Kidney (tissue), 14 donors: ENCODE results near the gene CYP19A1. TPM values are rescaled to one million over a fixed set of nuclear protein-coding genes. Genes with fewer than 3 reads are reported as not detected.

Experiments used
- DNase-seq, 5 donors: peaks; one replicate each; pipeline ENCODE4 v3.0.0-alpha.2; 2013 to 2020
- FAIRE-seq: peaks from 2 replicates; lab custom pipeline; 2012; peaks lifted over from hg19 to GRCh38; lab: Jason Lieb, UNC
- H3K27ac ChIP-seq, 2 donors: one replicate each; pipeline ENCODE4 v1.7.0; 2013; ENCODE audit warnings: low read depth in 2 of 2, low read length in 2 of 2, inconsistent platforms in 1 of 2
- H3K27me3 ChIP-seq: one replicate; pipeline ENCODE4 v1.7.1; 2013; ENCODE audit warnings: low read length, inconsistent platforms; ENCODE audit not compliant: control insufficient read depth, insufficient read depth
- H3K36me3 ChIP-seq, 3 donors: one replicate each; pipeline versions ENCODE4 v1.7.0 to v1.7.1; 2013; ENCODE audit warnings: low read length in 3 of 3, control low read depth in 1 of 3, inconsistent platforms in 1 of 3; ENCODE audit not compliant: insufficient read depth in 3 of 3, control insufficient read depth in 2 of 3
- H3K4me1 ChIP-seq, 3 donors: one replicate each; pipeline versions ENCODE4 v1.7.0 to v1.7.1; 2013; ENCODE audit warnings: low read length in 3 of 3, inconsistent platforms in 1 of 3, low read depth in 1 of 3; ENCODE audit not compliant: control insufficient read depth in 2 of 3, insufficient read depth in 2 of 3
- H3K4me3 ChIP-seq, 3 donors: one replicate each; pipeline versions ENCODE4 v1.7.0 to v1.8.1; 2013; ENCODE audit warnings: low read length in 3 of 3, control low read depth in 1 of 3, inconsistent platforms in 1 of 3
- H3K9ac ChIP-seq, 3 donors: one replicate each; pipeline versions ENCODE4 v1.7.0 to v1.7.1; 2013; ENCODE audit warnings: low read length in 3 of 3, control low read depth in 1 of 3, inconsistent platforms in 1 of 3
- H3K9me3 ChIP-seq, 3 donors: one replicate each; pipeline versions ENCODE4 v1.7.0 to v1.7.1; 2013; ENCODE audit warnings: low read length in 3 of 3, control low read depth in 1 of 3, inconsistent platforms in 1 of 3; ENCODE audit not compliant: control insufficient read depth in 2 of 3, insufficient read depth in 1 of 3
- CTCF ChIP-seq: IDR thresholded peaks from 3 replicates; pipeline ENCODE4 v1.5.1; 2012; ENCODE audit warnings: mild to moderate bottlenecking, moderate library complexity, borderline replicate concordance; ENCODE audit not compliant: insufficient read depth; ENCODE audit errors: extremely low read depth
- intact Hi-C: fragments of 100-400 bp; cut with DNase I; formaldehyde crosslinking; loops from one replicate; pipeline ENCODE4 v1.11.1; 2022
- polyA plus RNA-seq: library from polyadenylated mRNA; stranded (reverse); fragments of 350-450 nt; fragmentation: Illumina TruSeq; extraction: RNeasy Lipid Tissue Mini Kit (QIAGEN cat#74804); gene quantifications from one replicate; pipeline ENCODE4 v1.2.3, GENCODE V29; 2014; ENCODE audit warnings: low read depth, low replicate concordance; ENCODE audit not compliant: insufficient read depth
- total RNA-seq: library from RNA; stranded (reverse); fragmentation: NEBNext Ultra II Directional; extraction: Animal tissue kit (Norgen Biotek cat#: 25700); gene quantifications from one replicate; pipeline ENCODE4 v1.2.1, GENCODE V29; 2021
- donor health status: control.
- donor health status: control.
- donor health status: control.
- donor health status: control.
- donor health status: control.
- donor health status: DM: yes; HTN: yes; CAD: no.
- donor health status: Normal renal cell carcinoma (clear cell type).

CYP19A1 gene
- total and polyA plus RNA-seq, 2 donors from 2014 or later = 0.50 TPM; not detected in 1

DNA sequence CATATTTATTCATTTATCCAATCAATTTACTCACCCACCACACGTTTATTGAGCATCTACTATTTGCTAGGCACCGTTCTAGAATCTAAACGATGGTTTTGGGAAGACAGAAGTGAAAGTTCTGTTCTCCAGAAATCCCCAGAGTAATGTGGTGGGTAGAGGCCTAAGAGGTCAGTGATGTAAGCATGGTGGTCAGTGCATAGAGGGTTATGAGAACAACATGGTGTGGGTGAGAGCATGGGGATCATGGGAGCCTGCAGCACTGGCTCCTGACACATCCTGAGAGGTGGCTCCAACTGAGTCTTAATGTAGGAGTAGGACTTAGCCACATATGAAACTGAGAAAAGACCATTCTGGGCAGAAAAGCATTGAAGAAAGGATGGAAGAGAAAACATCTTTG lies 158.4 kb downstream of the CYP19A1 start:
- TF ChIP-seq CTCF = no peak
- Histone ChIP-seq H3K9me3 (no peaks in the 10 kb centered on the region), H3K4me3 (no peak overlapping the region), H3K27me3 (no peaks in the 10 kb centered on the region), H3K27ac (no peak overlapping the region), H3K36me3 (no peaks in the 10 kb centered on the region), H3K4me1 (no peaks in the 10 kb centered on the region), H3K9ac (no peak overlapping the region)
- intact Hi-C loops = no loop called here
- no peak for DNase-seq
- no peak for FAIRE-seq

GRCh38 chr15:51172193-51172592 lies 166.2 kb downstream of the CYP19A1 start:
- intact Hi-C loops = no loop called here
- no peak for FAIRE-seq

GRCh38 chr15:51171634-51171932 lies 166.8 kb downstream of the CYP19A1 start:
- DNase-seq (no peak), FAIRE-seq (no peak)
- no peak overlapping the region for H3K4me3 ChIP-seq
- H3K9me3 ChIP-seq = no peaks in the 10 kb centered on the region
- no peaks in the 10 kb centered on the region for H3K36me3 ChIP-seq
- H3K27me3 ChIP-seq = no peaks in the 10 kb centered on the region
- intact Hi-C loops = no loop called here
- no peaks in the 10 kb centered on the region for H3K4me1 ChIP-seq
- H3K9ac ChIP-seq = no peak overlapping the region
- no peak for TF ChIP-seq CTCF
- no peak overlapping the region for H3K27ac ChIP-seq

More at GRCh38 chr15:51172193-51172592, 166.2 kb downstream of the CYP19A1 start:
- no peaks in the 10 kb centered on the region for H3K9me3 ChIP-seq
- H3K27ac ChIP-seq = no peak overlapping the region
- H3K27me3 ChIP-seq = no peaks in the 10 kb centered on the region
- no peak overlapping the region for H3K4me3 ChIP-seq
- DNase-seq = no peak
- no peaks in the 10 kb centered on the region for H3K36me3 ChIP-seq
- no peak for TF ChIP-seq CTCF
- no peak overlapping the region for H3K9ac ChIP-seq
- H3K4me1 ChIP-seq = no peaks in the 10 kb centered on the region
